ENCODE measurements around the gene KRT81.

DNA sequence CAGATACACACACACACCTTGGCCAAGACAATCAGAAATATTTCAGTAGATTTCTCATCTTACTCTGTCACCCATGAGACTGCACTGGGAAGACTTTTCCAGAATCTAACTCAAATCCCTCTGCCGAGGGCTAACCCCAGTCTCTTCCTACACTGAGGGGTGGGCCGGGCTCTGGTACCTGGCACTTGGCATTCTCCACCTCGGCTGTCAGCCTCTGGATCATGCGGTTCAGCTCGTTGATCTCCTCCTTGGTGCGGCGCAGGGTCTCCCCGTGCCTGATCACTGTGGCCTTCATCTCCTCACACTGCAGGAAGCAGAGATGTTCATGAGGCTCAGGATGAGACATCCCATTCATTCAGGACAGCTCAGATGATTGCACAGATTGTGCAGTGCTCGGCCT, 25.0 kb upstream of the KRT81 start:
- TF ChIP-seq, protein P1, sequence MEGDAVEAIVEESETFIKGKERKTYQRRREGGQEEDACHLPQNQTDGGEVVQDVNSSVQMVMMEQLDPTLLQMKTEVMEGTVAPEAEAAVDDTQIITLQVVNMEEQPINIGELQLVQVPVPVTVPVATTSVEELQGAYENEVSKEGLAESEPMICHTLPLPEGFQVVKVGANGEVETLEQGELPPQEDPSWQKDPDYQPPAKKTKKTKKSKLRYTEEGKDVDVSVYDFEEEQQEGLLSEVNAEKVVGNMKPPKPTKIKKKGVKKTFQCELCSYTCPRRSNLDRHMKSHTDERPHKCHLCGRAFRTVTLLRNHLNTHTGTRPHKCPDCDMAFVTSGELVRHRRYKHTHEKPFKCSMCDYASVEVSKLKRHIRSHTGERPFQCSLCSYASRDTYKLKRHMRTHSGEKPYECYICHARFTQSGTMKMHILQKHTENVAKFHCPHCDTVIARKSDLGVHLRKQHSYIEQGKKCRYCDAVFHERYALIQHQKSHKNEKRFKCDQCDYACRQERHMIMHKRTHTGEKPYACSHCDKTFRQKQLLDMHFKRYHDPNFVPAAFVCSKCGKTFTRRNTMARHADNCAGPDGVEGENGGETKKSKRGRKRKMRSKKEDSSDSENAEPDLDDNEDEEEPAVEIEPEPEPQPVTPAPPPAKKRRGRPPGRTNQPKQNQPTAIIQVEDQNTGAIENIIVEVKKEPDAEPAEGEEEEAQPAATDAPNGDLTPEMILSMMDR (IDR thresholded peaks at IDR 0.05), result no peak
- no peak for TF ChIP-seq POLR2AphosphoS5 (IDR thresholded peaks at IDR 0.05)
- TF ChIP-seq POLR2A (IDR thresholded peaks at IDR 0.05), result no peak

All from gastroesophageal sphincter (tissue), 3 donors.